Esophagus squamous epithelium (tissue), 4 donors: ENCODE data around the gene C1QTNF9.

Experiments used
- POLR2A ChIP-seq, 4 donors: fragments of 450-650 bp; IDR thresholded peaks; one replicate each; pipeline ENCODE4 v1.6.1; 2017; ENCODE audit warnings: antibody characterized with exemption in 4 of 4, mild to moderate bottlenecking in 4 of 4, moderate library complexity in 3 of 4
- TF ChIP-seq, protein P1 (sequence below), 6 experiments: fragments of 450-650 bp in 4 of 6; fragments of 200-600 bp in 2 of 6; sonication (generic) in 2 of 6; IDR thresholded peaks; one replicate each; pipeline ENCODE4 v1.5.1; 2016 to 2019; ENCODE audit warnings: antibody characterized with exemption in 6 of 6, mild to moderate bottlenecking in 4 of 6, moderate library complexity in 4 of 6

DNA sequence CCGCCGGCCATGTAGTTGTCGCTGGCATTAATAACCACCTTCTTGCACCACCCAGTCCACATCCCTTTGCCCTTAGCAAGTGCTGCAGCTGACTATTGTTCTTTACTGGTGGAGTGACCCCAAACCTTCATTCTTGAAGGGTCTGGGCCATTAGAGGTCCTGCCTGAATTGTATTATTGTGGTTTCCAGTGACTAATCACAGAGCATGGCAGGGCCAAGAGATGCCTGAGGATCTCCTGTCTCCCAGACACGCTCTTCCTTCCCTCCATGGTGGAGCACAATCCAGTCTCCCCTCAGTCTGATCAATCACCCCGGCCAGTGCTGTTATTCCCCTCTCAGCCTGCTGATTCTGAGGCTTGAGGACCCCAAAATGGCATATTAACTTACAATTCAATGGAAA lies 39.0 kb downstream of the C1QTNF9 start:
- TF ChIP-seq, protein P1, sequence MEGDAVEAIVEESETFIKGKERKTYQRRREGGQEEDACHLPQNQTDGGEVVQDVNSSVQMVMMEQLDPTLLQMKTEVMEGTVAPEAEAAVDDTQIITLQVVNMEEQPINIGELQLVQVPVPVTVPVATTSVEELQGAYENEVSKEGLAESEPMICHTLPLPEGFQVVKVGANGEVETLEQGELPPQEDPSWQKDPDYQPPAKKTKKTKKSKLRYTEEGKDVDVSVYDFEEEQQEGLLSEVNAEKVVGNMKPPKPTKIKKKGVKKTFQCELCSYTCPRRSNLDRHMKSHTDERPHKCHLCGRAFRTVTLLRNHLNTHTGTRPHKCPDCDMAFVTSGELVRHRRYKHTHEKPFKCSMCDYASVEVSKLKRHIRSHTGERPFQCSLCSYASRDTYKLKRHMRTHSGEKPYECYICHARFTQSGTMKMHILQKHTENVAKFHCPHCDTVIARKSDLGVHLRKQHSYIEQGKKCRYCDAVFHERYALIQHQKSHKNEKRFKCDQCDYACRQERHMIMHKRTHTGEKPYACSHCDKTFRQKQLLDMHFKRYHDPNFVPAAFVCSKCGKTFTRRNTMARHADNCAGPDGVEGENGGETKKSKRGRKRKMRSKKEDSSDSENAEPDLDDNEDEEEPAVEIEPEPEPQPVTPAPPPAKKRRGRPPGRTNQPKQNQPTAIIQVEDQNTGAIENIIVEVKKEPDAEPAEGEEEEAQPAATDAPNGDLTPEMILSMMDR (IDR thresholded peaks at IDR 0.05) = no peak
- TF ChIP-seq POLR2A (IDR thresholded peaks at IDR 0.05) = no peak
